Measurements from ENCODE around the gene TSPAN14. TPM values are rescaled to one million over a fixed set of nuclear protein-coding genes. Genes with fewer than 3 reads are reported as not detected.

TSPAN14 gene
- total RNA-seq, 1 experiment from 2014 or later = 46.8 TPM

- Histone ChIP-seq H3K14ac (ENCODE audit: insufficient read depth, low read length) (no peak overlapping the region), H3K4me1 (ENCODE audit: insufficient read depth, low read length) (no peaks in the 10 kb centered on the region), H2AK5ac (ENCODE audit: insufficient read length, low read length) (no peak overlapping the region), H2BK5ac (ENCODE audit: insufficient read length, low read length) (no peak overlapping the region), H3K56ac (ENCODE audit: insufficient read length, low read depth, low read length) (no peak overlapping the region), H2BK12ac (ENCODE audit: insufficient read length, low read depth, low read length) (no peak overlapping the region), H3K4ac (ENCODE audit: low read depth, low read length) (no peak overlapping the region), H4K91ac (ENCODE audit: insufficient read length, low read depth, low read length) (no peak overlapping the region), H3K23ac (ENCODE audit: insufficient read length, low read depth, low read length) (no peak overlapping the region), H2BK120ac (ENCODE audit: low read depth, low read length, poor library complexity, severe bottlenecking) (no peak overlapping the region), H4K20me1 (ENCODE audit: control insufficient read depth, insufficient read depth, insufficient read length) (no peaks in the 10 kb centered on the region), H3K79me1 (ENCODE audit: insufficient read depth, low read depth, low read length, poor library complexity, severe bottlenecking) (no peaks in the 10 kb centered on the region), H3K79me2 (ENCODE audit: insufficient read depth, low read length) (no peaks in the 10 kb centered on the region), H3K4me2 (ENCODE audit: insufficient read depth, insufficient read length, low read length) (no peak overlapping the region), H2BK15ac (ENCODE audit: low read depth, low read length) (no peak overlapping the region), H3K9me3 (ENCODE audit: control insufficient read depth, low read depth, low read length) (no peaks in the 10 kb centered on the region), H4K8ac (replicated peaks; ENCODE audit: insufficient read length, low read depth, low read length) (no peak overlapping the region), H2AFZ (ENCODE audit: low read length) (no peak overlapping the region), H3T11ph (ENCODE audit: low read length) (no peak overlapping the region), H3K18ac (ENCODE audit: insufficient read length, low read depth, low read length) (no peak overlapping the region), H3K27me3 (ENCODE audit: insufficient read depth, low read length) (no peaks in the 10 kb centered on the region), H3K27ac (ENCODE audit: insufficient read length, low read depth, low read length) (no peak overlapping the region), H3K9ac (ENCODE audit: extremely low read depth, insufficient read length, low read length) (no peak overlapping the region), H3K23me2 (ENCODE audit: insufficient read length, low read depth, low read length, poor library complexity, severe bottlenecking) (no peaks in the 10 kb centered on the region), H2BK20ac (ENCODE audit: low read depth, low read length, poor library complexity, severe bottlenecking) (no peak overlapping the region), H4K5ac (ENCODE audit: insufficient read length, low read depth, low read length) (no peak overlapping the region)
- no peak for DNase-seq
- no CpG with 5 or more reads among the region's 6 CpGs for WGBS (ENCODE audit: extremely low coverage, insufficient read length, low lambda C conversion rate)
- Mint-ChIP-seq H3K9me3 (no peaks in the 10 kb centered on the region), H3K27me3 (ENCODE audit: low read depth) (no peaks in the 10 kb centered on the region), H3K4me1 (peaks cover 2 to 4% of the 10 kb centered on the region in 2 experiments; a peak in 3 of 4 replicates), H3K27ac (no peak overlapping the region), H3K36me3 (ENCODE audit: insufficient read depth in 1 of 3, low read depth in 3 of 3) (peaks cover 29 to 70% (median 51%) of the 10 kb centered on the region in 3 experiments; a peak in 6 of 7 replicates), H3K4me3 (no peak overlapping the region)
- TF ChIP-seq CTCF (conservative IDR thresholded peaks at IDR 0.05) = no peak
Measured at GRCh38 chr10:80513106-80513505, 59.0 kb downstream of the TSPAN14 start.
